Measurements from ENCODE around the gene SMG6.

DNA sequence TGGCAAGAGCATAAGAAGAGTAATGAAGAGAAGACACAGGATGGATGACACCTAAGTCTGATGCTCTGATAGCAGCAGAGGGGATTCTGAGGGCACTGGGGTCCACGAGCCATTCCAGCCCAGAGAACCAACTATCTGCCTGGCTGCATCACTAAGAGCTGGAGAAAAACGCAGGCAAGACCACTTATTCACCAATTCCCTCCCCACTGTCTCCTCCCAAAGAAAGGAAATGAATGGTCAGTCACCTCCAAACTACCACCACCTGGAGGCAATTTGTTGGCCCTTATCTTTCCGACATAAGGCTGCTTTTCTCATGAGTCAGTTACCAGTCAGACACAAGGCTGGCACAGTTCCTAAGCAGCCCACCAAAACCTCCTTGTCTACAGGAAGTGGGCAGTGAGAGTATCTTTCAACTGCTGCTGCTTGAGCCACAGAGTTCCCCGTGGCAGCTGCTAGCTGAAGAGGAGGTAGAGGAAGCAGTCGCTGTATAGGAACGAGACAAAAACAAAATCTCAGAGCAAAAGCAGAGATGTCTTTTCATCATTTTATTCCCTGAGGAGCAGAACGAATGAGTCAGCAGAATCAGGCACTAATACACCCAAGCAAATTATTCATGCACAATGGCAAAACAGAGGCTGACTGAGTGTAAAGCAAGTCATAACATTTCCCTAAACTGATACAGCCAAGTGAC, 111.1 kb downstream of the SMG6 start:
- TF ChIP-seq, protein P1, sequence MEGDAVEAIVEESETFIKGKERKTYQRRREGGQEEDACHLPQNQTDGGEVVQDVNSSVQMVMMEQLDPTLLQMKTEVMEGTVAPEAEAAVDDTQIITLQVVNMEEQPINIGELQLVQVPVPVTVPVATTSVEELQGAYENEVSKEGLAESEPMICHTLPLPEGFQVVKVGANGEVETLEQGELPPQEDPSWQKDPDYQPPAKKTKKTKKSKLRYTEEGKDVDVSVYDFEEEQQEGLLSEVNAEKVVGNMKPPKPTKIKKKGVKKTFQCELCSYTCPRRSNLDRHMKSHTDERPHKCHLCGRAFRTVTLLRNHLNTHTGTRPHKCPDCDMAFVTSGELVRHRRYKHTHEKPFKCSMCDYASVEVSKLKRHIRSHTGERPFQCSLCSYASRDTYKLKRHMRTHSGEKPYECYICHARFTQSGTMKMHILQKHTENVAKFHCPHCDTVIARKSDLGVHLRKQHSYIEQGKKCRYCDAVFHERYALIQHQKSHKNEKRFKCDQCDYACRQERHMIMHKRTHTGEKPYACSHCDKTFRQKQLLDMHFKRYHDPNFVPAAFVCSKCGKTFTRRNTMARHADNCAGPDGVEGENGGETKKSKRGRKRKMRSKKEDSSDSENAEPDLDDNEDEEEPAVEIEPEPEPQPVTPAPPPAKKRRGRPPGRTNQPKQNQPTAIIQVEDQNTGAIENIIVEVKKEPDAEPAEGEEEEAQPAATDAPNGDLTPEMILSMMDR (IDR thresholded peaks at IDR 0.05): no peak
- TF ChIP-seq POLR2A (IDR thresholded peaks at IDR 0.05) (no peak), EP300 (IDR thresholded peaks at IDR 0.05) (no peak)

Data from upper lobe of left lung (tissue), 4 donors.